Endothelial cell (in vitro differentiated cells): ENCODE results near the gene MACROH2A2. TPM values are rescaled to one million over a fixed set of nuclear protein-coding genes. Genes with fewer than 3 reads are reported as not detected.
"Not testable (repeated sequence)": the region's sequence is repeated elsewhere in the genome, so short reads cannot be mapped to it uniquely, and the experiment has no call there.

Source experiments
- DNase-seq: peaks from one replicate; pipeline ENCODE4 v3.0.0; 2021; ENCODE audit warnings: low spot score
- H3K27ac Mint-ChIP-seq: one replicate; pipeline ENCODE4 v1.8.0; 2021; ENCODE audit warnings: mixed read lengths, inconsistent platforms; ENCODE audit not compliant: unreplicated experiment
- H3K27me3 Mint-ChIP-seq: one replicate; pipeline ENCODE4 v1.8.0; 2021; ENCODE audit warnings: mild to moderate bottlenecking, moderate library complexity, mixed read lengths, inconsistent platforms; ENCODE audit not compliant: unreplicated experiment
- H3K36me3 Mint-ChIP-seq: one replicate; pipeline ENCODE4 v1.8.0; 2021; ENCODE audit warnings: mild to moderate bottlenecking, low read depth, mixed read lengths, inconsistent platforms; ENCODE audit not compliant: unreplicated experiment
- H3K4me1 Mint-ChIP-seq: one replicate; pipeline ENCODE4 v1.8.0; 2021; ENCODE audit warnings: mild to moderate bottlenecking, mixed read lengths, inconsistent platforms; ENCODE audit not compliant: unreplicated experiment
- H3K4me3 Mint-ChIP-seq: one replicate; pipeline ENCODE4 v1.8.0; 2021; ENCODE audit warnings: mild to moderate bottlenecking, mixed read lengths, inconsistent platforms; ENCODE audit not compliant: unreplicated experiment
- H3K9me3 Mint-ChIP-seq: one replicate; pipeline ENCODE4 v1.8.0; 2021; ENCODE audit warnings: mixed read lengths, inconsistent platforms; ENCODE audit not compliant: unreplicated experiment
- CTCF ChIP-seq: fragments of 200-600 bp; sonication (generic); IDR thresholded peaks from one replicate; pipeline ENCODE4 v1.5.0; 2021; ENCODE audit warnings: antibody characterized with exemption; ENCODE audit not compliant: unreplicated experiment
- total RNA-seq: library from RNA; stranded (reverse); fragmentation: NEBNext Ultra II Directional; extraction: Animal tissue kit (Norgen Biotek cat#: 25700); gene quantifications from one replicate; pipeline ENCODE4 v1.2.1, GENCODE V29; 2021; ENCODE audit not compliant: unreplicated experiment

MACROH2A2 gene
- total RNA-seq, 1 donor from 2014 or later, result 75.2 TPM

GRCh38 chr10:70147259-70147625, 94.6 kb downstream of the MACROH2A2 start:
- Mint-ChIP-seq H3K9me3 (no peaks in the 10 kb centered on the region), H3K4me1 (peaks cover 9% of the 10 kb centered on the region), H3K27ac (peak overlapping the region; percentile 83), H3K27me3 (peaks cover 13% of the 10 kb centered on the region), H3K36me3 (peaks cover 9% of the 10 kb centered on the region), H3K4me3 (peak overlapping the region; percentile 87)
- no peak for DNase-seq
- TF ChIP-seq CTCF, result no peak

GRCh38 chr10:70148516-70148915, 95.9 kb downstream of the MACROH2A2 start:
- Mint-ChIP-seq H3K4me3 (no peak overlapping the region), H3K27me3 (peaks cover 6% of the 10 kb centered on the region)
- TF ChIP-seq CTCF, result no peak

DNA sequence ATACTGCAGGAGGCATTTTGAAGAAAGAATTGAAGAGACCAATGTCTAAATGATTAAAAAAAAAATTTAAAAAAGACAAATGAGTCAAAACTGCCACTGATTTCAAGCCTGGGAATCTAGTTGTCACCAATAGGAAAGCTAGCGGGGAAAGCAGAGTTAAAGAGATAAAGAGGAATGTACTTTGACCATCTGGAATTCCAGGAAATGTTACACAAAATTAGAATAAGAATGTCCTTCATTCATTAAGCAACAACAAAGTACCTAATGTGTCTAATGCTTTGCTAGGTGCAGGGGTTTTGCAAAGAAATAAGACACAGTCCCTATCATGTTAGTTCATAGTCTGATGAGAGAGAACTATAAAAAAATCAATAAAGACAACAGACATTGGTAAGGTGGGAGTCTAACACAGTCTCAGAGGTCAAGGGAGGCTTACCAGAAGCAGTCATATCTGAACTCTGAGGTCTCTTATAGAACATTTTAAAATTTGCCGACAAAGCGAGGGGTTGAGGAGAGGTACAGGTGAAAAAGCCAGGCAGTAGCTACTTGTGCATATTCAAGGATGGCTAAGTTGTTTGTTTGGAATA, 102.7 kb downstream of the MACROH2A2 start:
- peak overlapping the region; percentile 1 for H3K27ac Mint-ChIP-seq
- H3K4me3 Mint-ChIP-seq, result no peak overlapping the region
- H3K4me1 Mint-ChIP-seq, result peaks cover 17% of the 10 kb centered on the region
- H3K9me3 Mint-ChIP-seq, result no peaks in the 10 kb centered on the region
- H3K27me3 Mint-ChIP-seq, result peaks cover 3% of the 10 kb centered on the region
- TF ChIP-seq CTCF, result no peak
- DNase-seq, result no peak
- peaks cover 15% of the 10 kb centered on the region for H3K36me3 Mint-ChIP-seq

More at GRCh38 chr10:70148516-70148915, 95.9 kb downstream of the MACROH2A2 start:
- peaks cover 9% of the 10 kb centered on the region for H3K4me1 Mint-ChIP-seq
- H3K36me3 Mint-ChIP-seq, result peaks cover 9% of the 10 kb centered on the region
- DNase-seq, result no peak
- H3K9me3 Mint-ChIP-seq, result no peaks in the 10 kb centered on the region
- H3K27ac Mint-ChIP-seq, result no peak overlapping the region

DNA sequence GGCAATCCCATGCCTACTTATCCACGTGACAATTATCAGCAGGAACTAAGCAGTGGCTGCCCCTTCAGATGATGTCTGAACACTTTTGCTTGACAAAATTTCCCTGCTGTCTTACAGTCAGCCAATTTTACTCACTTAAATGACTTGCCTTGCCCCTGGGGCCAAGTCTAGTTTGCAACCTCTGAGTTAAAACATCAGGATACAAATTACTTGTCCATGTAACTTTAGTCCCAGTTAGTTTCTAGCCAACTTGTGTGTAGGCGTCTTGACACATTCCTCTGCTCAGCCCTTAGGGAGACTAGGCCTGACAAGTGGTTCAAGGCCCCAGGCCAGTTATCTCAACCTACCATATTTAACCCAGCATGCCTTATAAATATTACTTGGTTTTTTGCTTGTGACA, 105.5 kb downstream of the MACROH2A2 start:
- H3K36me3 Mint-ChIP-seq, result peaks cover 25% of the 10 kb centered on the region
- H3K4me1 Mint-ChIP-seq, result peaks cover 20% of the 10 kb centered on the region
- peaks cover 1% of the 10 kb centered on the region for H3K27me3 Mint-ChIP-seq
- H3K4me3 Mint-ChIP-seq, result no peak overlapping the region
- no peak for TF ChIP-seq CTCF
- no peak overlapping the region for H3K27ac Mint-ChIP-seq
- no peak for DNase-seq
- H3K9me3 Mint-ChIP-seq, result no peaks in the 10 kb centered on the region

DNA sequence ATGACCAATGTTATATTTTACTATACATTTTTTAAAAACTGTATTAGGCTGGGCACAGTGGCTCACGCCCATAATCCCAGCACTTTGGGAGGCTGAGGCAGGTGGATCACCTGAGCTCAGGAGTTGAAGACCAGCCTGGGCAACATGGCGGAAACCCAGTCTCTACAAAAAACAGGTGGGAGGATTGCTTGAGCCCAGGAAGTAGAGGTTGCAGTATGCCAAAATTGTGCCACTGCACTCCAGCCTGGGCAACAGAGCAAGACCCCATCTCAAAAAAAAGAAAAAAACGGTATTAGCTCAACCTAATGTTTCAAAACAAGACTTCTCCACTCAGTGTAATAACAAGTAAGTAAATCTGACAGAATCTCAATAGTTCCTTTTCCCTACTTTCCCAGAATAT, 106.7 kb downstream of the MACROH2A2 start:
- Mint-ChIP-seq H3K4me1 (peaks cover 23% of the 10 kb centered on the region), H3K27ac (peak overlapping the region; percentile 27), H3K36me3 (peaks cover 25% of the 10 kb centered on the region)
- not testable (repeated sequence) for H3K4me3 Mint-ChIP-seq, H3K9me3 Mint-ChIP-seq, DNase-seq, H3K27me3 Mint-ChIP-seq
